GM21723 (cell line): ENCODE measurements around the gene NUF2.

Experiments used
- ATAC-seq: cut with Tn5 transposase; IDR thresholded peaks from one replicate; pipeline ENCODE4 v1.9.1; 2021; ENCODE audit warnings: mild to moderate bottlenecking, moderate library complexity; ENCODE audit not compliant: unreplicated experiment

NUF2 gene

GRCh38 chr1:163399001-163399400 lies 77.2 kb downstream of the NUF2 start:
- no peak for ATAC-seq

GRCh38 chr1:163399976-163400601 lies 78.3 kb downstream of the NUF2 start:
- ATAC-seq: no peak

GRCh38 chr1:163401211-163401610 lies 79.5 kb downstream of the NUF2 start:
- no peak for ATAC-seq
